Endothelial cell of umbilical vein (primary cell): Measurements from ENCODE around the gene EIF5B. TPM values are rescaled to one million over a fixed set of nuclear protein-coding genes. Genes with fewer than 3 reads are reported as not detected.

ENCODE experiments used
- BruUV-seq: library from RNA; stranded (reverse); fragments of 400-500 nt; replicated peaks from 2 replicates; lab custom pipeline; 2021; lab: Mats Ljungman, UMichigan
- CTCF ChIA-PET: fragments of 300-600, 350-600 bp; sonication (Branson Sonifier 250); formaldehyde crosslinking; loops from one replicate; lab custom pipeline; 2021; ENCODE audit warnings: antibody characterized with exemption, inconsistent platforms; lab: Charles Lee
- POLR2A ChIA-PET: fragments of 300-600, 350-600 bp; sonication (Branson Sonifier 250); formaldehyde crosslinking; loops from one replicate; lab custom pipeline; 2021; ENCODE audit warnings: antibody characterized with exemption, inconsistent platforms; lab: Charles Lee
- DNase-seq: peaks from one replicate; pipeline ENCODE4 v3.0.0-alpha.2; 2011; ENCODE audit warnings: low read depth, low spot score
- FAIRE-seq: peaks from 2 replicates; lab custom pipeline; 2011; peaks lifted over from hg19 to GRCh38; lab: Jason Lieb, UNC
- H2AFZ ChIP-seq: 2 replicates; pipeline ENCODE4 v1.6.0; 2012; ENCODE audit warnings: low read depth, low read length, control low read depth, inconsistent platforms
- H3K27ac ChIP-seq: 2 replicates; pipeline ENCODE4 v1.5.1; 2011; ENCODE audit warnings: low read depth, mild to moderate bottlenecking, control low read depth, low read length, moderate library complexity; ENCODE audit not compliant: insufficient read depth
- H3K27me3 ChIP-seq, 2 experiments: 2 replicates each; pipeline versions ENCODE4 v1.6.0 to v1.6.1; 2011; ENCODE audit warnings: low read length in 2 of 2, mixed read lengths in 1 of 2; ENCODE audit not compliant: control insufficient read depth in 2 of 2, insufficient read depth in 2 of 2
- H3K36me3 ChIP-seq, 2 experiments: 2 replicates in 1 of 2; 3 replicates in 1 of 2; pipeline ENCODE4 v1.5.1; 2011; ENCODE audit warnings: low read length in 2 of 2, mild to moderate bottlenecking in 1 of 2, moderate library complexity in 1 of 2; ENCODE audit not compliant: control insufficient read depth in 2 of 2, insufficient read depth in 2 of 2; ENCODE audit errors: extremely low read depth in 1 of 2
- H3K4me1 ChIP-seq: 3 replicates; pipeline ENCODE4 v1.5.1; 2011; ENCODE audit warnings: mild to moderate bottlenecking, low read length; ENCODE audit not compliant: control insufficient read depth, insufficient read depth; ENCODE audit errors: extremely low read depth
- H3K4me2 ChIP-seq: 2 replicates; pipeline ENCODE4 v1.6.1; 2011; ENCODE audit warnings: low read length, control low read depth, mixed read lengths; ENCODE audit not compliant: insufficient read depth
- H3K4me3 ChIP-seq, 3 experiments: fragments of 200-600 bp in 1 of 3; sonication (generic), shearing (Covaris generic) in 1 of 3; replicated peaks in 1 of 3; 2 replicates each; pipeline ENCODE4 v1.5.1; 2011 to 2016; ENCODE audit warnings: control low read depth in 3 of 3, low read length in 3 of 3, mild to moderate bottlenecking in 2 of 3, inconsistent platforms in 1 of 3, low read depth in 1 of 3, moderate library complexity in 1 of 3; ENCODE audit not compliant: insufficient read depth in 1 of 3
- H3K79me2 ChIP-seq: 2 replicates; pipeline ENCODE4 v1.6.0; 2012; ENCODE audit warnings: low read length, inconsistent platforms; ENCODE audit not compliant: control insufficient read depth, insufficient read depth
- H3K9ac ChIP-seq: replicated peaks from 2 replicates; pipeline ENCODE3; 2011; ENCODE audit warnings: low read length, control low read depth; ENCODE audit not compliant: insufficient read depth; ENCODE audit errors: extremely low read depth
- H3K9me1 ChIP-seq: replicated peaks from 3 replicates; pipeline ENCODE4 v1.6.0; 2011; ENCODE audit warnings: mild to moderate bottlenecking, low read length; ENCODE audit not compliant: control insufficient read depth, insufficient read depth; ENCODE audit errors: extremely low read depth
- H3K9me3 ChIP-seq: replicated peaks from 2 replicates; pipeline ENCODE4 v1.5.1; 2012; ENCODE audit warnings: low read length, inconsistent platforms; ENCODE audit not compliant: control insufficient read depth, insufficient read depth
- H4K20me1 ChIP-seq: replicated peaks from 2 replicates; pipeline ENCODE3; 2011; ENCODE audit warnings: mild to moderate bottlenecking, low read length; ENCODE audit not compliant: control insufficient read depth, insufficient read depth; ENCODE audit errors: extremely low read depth
- CTCF ChIP-seq, 2 donors: IDR thresholded peaks; 1 replicate in 1 of 2; 2 replicates in 1 of 2; pipeline ENCODE4 v1.5.1; 2011; ENCODE audit warnings: low read length in 2 of 2, mild to moderate bottlenecking in 2 of 2, moderate library complexity in 2 of 2, control low read depth in 1 of 2, inconsistent platforms in 1 of 2, low read depth in 1 of 2; ENCODE audit not compliant: insufficient read depth in 1 of 2; ENCODE audit errors: extremely low read depth in 1 of 2
- EZH2 ChIP-seq: IDR thresholded peaks from 2 replicates; pipeline ENCODE4 v1.6.1; 2012; ENCODE audit warnings: borderline replicate concordance, low read depth, mild to moderate bottlenecking, moderate library complexity, low read length, inconsistent platforms; ENCODE audit not compliant: severe bottlenecking
- FOS ChIP-seq: IDR thresholded peaks from 2 replicates; pipeline ENCODE4 v1.6.1; 2011; ENCODE audit warnings: mild to moderate bottlenecking, low read length, moderate library complexity, borderline replicate concordance; ENCODE audit not compliant: insufficient read depth
- GATA2 ChIP-seq: IDR thresholded peaks from 2 replicates; pipeline ENCODE4 v1.7.0; 2011; ENCODE audit warnings: low read depth, mild to moderate bottlenecking, moderate library complexity, mixed read lengths, low read length; ENCODE audit not compliant: insufficient read length, insufficient read depth
- JUN ChIP-seq: IDR thresholded peaks from 2 replicates; pipeline ENCODE4 v1.6.1; 2011; ENCODE audit warnings: borderline replicate concordance, low read depth; ENCODE audit not compliant: insufficient read length, insufficient read depth
- MYC ChIP-seq: IDR thresholded peaks from one replicate; pipeline ENCODE4 v1.6.1; 2011; ENCODE audit warnings: mild to moderate bottlenecking, low read depth, low read length
- POLR2A ChIP-seq: IDR thresholded peaks from 2 replicates; pipeline ENCODE4 v1.6.1; 2012; ENCODE audit warnings: low read depth, mild to moderate bottlenecking, control low read depth, low read length
- POLR2AphosphoS5 ChIP-seq: IDR thresholded peaks from 2 replicates; pipeline ENCODE4 v1.6.1; 2012; ENCODE audit warnings: low read depth, mild to moderate bottlenecking, control low read depth, low read length, moderate library complexity; ENCODE audit not compliant: insufficient read depth
- dilution Hi-C: fragments of 300-500 bp; cut with MboI; formaldehyde crosslinking; loops from one replicate; pipeline ENCODE4 v1.15.0; 2019; ENCODE audit warnings: low sequenced_read_pairs; ENCODE audit not compliant: extremely low pct_ligation_motif_present
- intact Hi-C: fragments of 100-400 bp; cut with micrococcal nuclease; formaldehyde crosslinking; loops from one replicate; pipeline ENCODE4 v1.10.0; 2022
- polyA plus RNA-seq, 4 experiments: library from polyadenylated mRNA; depleted of rRNA in 3 of 4; stranded (reverse) in 3 of 4; unstranded in 1 of 4; fragments of >200 nt; gene quantifications; 2 replicates each; pipeline versions ENCODE4 v1.2.1 to v1.2.3, GENCODE V29; 2011 to 2012; ENCODE audit warnings: missing spikeins in 1 of 4
- total RNA-seq: library from RNA; stranded (reverse); gene quantifications from 2 replicates; pipeline ENCODE4 v1.2.3, GENCODE V29; 2021
- TF ChIP-seq, protein P1 (sequence below): IDR thresholded peaks from 2 replicates; pipeline ENCODE4 v1.6.1; 2011; ENCODE audit not compliant: insufficient read depth, insufficient read length

Gene EIF5B
- total and polyA plus RNA-seq, 2 donors (not counting 3 experiments of a cell fraction or from before 2014, with no cell fraction given), result 10.1 to 54.5 TPM

DNA sequence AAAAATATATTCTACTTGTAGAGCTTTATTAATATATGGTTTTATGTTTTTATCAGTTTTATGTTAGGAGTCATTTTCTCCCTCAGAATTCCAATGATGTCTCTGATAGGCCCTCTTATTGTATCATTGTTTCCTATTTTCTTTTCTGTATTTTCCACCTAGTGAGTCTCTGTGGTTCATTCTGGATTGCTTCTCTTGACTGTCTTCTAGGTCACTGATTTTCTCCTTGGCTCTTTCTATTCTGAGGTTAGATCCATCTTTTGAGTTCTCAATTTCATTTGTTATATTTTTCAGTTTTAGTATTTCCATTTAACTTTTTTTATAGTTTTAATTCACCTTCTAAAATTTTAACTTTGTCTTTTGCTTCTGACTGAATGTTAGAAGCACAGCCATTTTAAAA lies 37.6 kb downstream of the EIF5B start:
- no TSS peak for BruUV-seq
- Histone ChIP-seq H3K9me3 (no peaks in the 10 kb centered on the region), H3K36me3 (peaks cover 3 to 21% of the 10 kb centered on the region in 2 experiments), H3K79me2 (no peaks in the 10 kb centered on the region), H4K20me1 (no peaks in the 10 kb centered on the region), H2AFZ (no peak overlapping the region), H3K9me1 (no peaks in the 10 kb centered on the region), H3K27me3 (no peaks in the 10 kb centered on the region), H3K4me3 (no peak overlapping the region), H3K9ac (no peak overlapping the region), H3K27ac (no peak overlapping the region), H3K4me1 (no peaks in the 10 kb centered on the region), H3K4me2 (no peak overlapping the region)
- DNase-seq (no peak), FAIRE-seq (no peak)
- ChIA-PET CTCF (interaction anchor here (1.5 to 2.0 kb wide), 2 partner anchors 10 to 17 kb away, joined by 4 to 5 read pairs; no protein-coding TSS in a partner anchor), POLR2A (no interaction called here)
- dilution Hi-C loops (no loop called here), intact Hi-C loops (no loop called here)
- no peak for TF ChIP-seq EZH2
- no peak for TF ChIP-seq JUN

- ChIA-PET CTCF (interaction anchor here (2.0 kb wide), 1 partner anchor 19 kb away, joined by 5 read pairs; no protein-coding TSS in a partner anchor), POLR2A (no interaction called here)
- H3K9me3 ChIP-seq, result no peaks in the 10 kb centered on the region
- H3K36me3 ChIP-seq, result peaks cover 7 to 29% of the 10 kb centered on the region in 2 experiments
- DNase-seq, result no peak
- FAIRE-seq, result no peak
- no peak overlapping the region for H3K27ac ChIP-seq
- H3K79me2 ChIP-seq, result no peaks in the 10 kb centered on the region
- no peak overlapping the region for H3K4me2 ChIP-seq
- TF ChIP-seq POLR2A (no peak), GATA2 (no peak), EZH2 (no peak), CTCF (IDR thresholded peaks at IDR 0.05; ENCODE audit: extremely low read depth in 1 of 2, insufficient read depth in 1 of 2, low read depth in 1 of 2, low read length in 2 of 2) (no peak), POLR2AphosphoS5 (no peak), MYC (no peak), FOS (no peak)
- TF ChIP-seq, protein P1, sequence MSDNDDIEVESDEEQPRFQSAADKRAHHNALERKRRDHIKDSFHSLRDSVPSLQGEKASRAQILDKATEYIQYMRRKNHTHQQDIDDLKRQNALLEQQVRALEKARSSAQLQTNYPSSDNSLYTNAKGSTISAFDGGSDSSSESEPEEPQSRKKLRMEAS, result no peak
- dilution Hi-C loops (no loop called here), intact Hi-C loops (no loop called here)
- no peak overlapping the region for H2AFZ ChIP-seq
- H3K9me1 ChIP-seq, result no peaks in the 10 kb centered on the region
- H3K9ac ChIP-seq, result no peak overlapping the region
- no peaks in the 10 kb centered on the region for H3K27me3 ChIP-seq
- BruUV-seq, result no TSS peak
- H3K4me1 ChIP-seq, result no peaks in the 10 kb centered on the region
- no peak overlapping the region for H3K4me3 ChIP-seq
- H4K20me1 ChIP-seq, result no peaks in the 10 kb centered on the region
These were observed 39.2 kb downstream of the EIF5B start for GRCh38 chr2:99376254-99376864.
